Transverse colon (tissue), 4 donors: Measurements from ENCODE around the gene ACKR3.

Source experiments
- CTCF ChIP-seq, 5 experiments: fragments of 200-600 bp in 3 of 5; fragments of 450-650 bp in 2 of 5; sonication (generic) in 3 of 5; IDR thresholded peaks; 1 replicate in 2 of 5; 2 replicates in 3 of 5; pipeline ENCODE4 v1.5.1; 2016 to 2017; ENCODE audit warnings: antibody characterized with exemption in 5 of 5, inconsistent platforms in 3 of 5, mild to moderate bottlenecking in 2 of 5, moderate library complexity in 1 of 5
- POLR2AphosphoS5 ChIP-seq, 3 donors: sonication (generic); formaldehyde crosslinking; IDR thresholded peaks; one replicate each; pipeline ENCODE4 v1.6.1; 2016; ENCODE audit warnings: antibody characterized with exemption in 3 of 3

- TF ChIP-seq CTCF (IDR thresholded peaks at IDR 0.05), result no peak
- no peak for TF ChIP-seq POLR2AphosphoS5 (IDR thresholded peaks at IDR 0.05)
These were observed 5.7 kb upstream of the ACKR3 start for GRCh38 chr2:236563953-236564352.
